GM10266 (cell line): ENCODE data around the gene MT1M.
A peak's percentile ranks its signal among the peaks of the same experiment; 100 is the strongest.

Source experiments
- DNase-seq: peaks from one replicate; pipeline ENCODE4 v3.0.0; 2012; ENCODE audit errors: extremely low spot score
- TF ChIP-seq, protein P1 (sequence below): IDR thresholded peaks from 2 replicates; pipeline ENCODE4 v1.5.1; 2012; ENCODE audit warnings: mild to moderate bottlenecking, low read depth; ENCODE audit not compliant: control insufficient read depth, insufficient read depth; ENCODE audit errors: missing control alignments

MT1M gene

DNA sequence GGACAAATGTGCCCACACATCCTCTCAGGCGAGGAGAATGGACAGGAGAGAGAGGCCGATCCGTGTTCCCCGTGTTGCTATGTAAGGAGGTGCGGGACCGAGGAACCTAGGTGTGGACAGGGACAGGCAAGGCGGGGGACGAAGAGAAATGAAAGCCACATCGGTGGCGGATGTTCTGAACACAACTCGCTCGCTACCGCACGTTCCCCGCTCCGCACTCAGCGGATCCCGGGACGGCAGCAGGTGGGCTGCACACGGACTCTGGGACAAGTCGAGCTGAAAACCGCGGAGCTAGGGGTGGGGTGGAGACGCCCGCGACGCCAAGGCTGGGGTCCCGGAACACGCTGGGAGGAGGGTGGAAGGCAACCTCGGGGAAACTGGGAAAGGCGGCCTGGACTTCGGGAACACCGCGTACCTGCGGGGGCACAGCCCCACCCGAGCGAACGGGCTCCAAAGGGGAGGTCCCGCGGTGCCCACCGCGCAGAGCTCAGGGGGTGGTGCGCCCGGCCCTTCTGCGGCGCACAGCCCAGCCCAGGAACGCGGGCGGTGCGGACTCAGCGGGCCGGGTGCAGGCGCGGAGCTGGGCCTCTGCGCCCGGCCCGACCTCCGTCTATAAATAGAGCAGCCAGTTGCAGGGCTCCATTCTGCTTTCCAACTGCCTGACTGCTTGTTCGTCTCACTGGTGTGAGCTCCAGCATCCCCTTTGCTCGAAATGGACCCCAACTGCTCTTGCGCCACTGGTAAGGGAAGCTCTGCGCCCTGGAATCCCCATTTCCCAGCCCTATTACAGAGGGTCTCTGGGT is 7.1 kb upstream of the MT1M start, which contains the start of gene MT1E:
Gene MT1E (plus strand): TSS at position 642 of the 803 bp plus-strand sequence. CDS start 71 bp downstream, at position 713.
- DNase-seq, result no peak
- TF ChIP-seq, protein P1, sequence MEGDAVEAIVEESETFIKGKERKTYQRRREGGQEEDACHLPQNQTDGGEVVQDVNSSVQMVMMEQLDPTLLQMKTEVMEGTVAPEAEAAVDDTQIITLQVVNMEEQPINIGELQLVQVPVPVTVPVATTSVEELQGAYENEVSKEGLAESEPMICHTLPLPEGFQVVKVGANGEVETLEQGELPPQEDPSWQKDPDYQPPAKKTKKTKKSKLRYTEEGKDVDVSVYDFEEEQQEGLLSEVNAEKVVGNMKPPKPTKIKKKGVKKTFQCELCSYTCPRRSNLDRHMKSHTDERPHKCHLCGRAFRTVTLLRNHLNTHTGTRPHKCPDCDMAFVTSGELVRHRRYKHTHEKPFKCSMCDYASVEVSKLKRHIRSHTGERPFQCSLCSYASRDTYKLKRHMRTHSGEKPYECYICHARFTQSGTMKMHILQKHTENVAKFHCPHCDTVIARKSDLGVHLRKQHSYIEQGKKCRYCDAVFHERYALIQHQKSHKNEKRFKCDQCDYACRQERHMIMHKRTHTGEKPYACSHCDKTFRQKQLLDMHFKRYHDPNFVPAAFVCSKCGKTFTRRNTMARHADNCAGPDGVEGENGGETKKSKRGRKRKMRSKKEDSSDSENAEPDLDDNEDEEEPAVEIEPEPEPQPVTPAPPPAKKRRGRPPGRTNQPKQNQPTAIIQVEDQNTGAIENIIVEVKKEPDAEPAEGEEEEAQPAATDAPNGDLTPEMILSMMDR, result no peak

DNA sequence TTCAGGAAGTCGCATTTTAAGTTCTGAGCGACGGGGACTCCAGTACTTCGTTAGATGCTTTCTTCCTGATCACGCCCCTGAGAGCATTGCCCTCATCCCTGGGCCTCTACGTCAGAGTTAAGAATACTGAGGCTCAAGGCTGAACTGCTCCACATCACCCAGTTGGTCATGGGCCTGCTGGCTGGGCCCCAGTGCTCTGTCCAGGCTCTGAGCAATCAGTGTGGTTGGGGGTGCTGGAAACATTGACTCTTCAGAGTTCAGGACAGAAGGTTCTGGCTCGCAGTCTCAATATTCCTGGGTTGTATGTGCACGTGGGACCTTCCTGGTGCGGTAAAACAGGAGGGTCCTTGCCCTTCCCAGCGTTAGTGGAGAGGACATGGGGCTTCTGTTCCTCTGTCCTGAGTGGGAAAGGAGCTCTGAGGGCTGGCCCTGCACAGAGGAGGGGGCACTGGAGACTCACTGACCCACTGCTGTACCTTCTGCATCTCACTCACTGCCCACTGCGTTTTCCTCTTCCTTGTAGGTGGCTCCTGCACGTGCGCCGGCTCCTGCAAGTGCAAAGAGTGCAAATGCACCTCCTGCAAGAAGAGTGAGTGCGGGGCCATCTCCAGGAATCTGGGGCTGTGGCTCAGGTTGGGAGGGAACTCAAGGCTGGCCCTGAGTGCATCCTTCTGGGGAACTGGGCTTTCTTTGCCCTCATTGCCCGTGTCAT is 6.4 kb upstream of the MT1M start:
- TF ChIP-seq, protein P1, result no peak
- no peak for DNase-seq

DNA sequence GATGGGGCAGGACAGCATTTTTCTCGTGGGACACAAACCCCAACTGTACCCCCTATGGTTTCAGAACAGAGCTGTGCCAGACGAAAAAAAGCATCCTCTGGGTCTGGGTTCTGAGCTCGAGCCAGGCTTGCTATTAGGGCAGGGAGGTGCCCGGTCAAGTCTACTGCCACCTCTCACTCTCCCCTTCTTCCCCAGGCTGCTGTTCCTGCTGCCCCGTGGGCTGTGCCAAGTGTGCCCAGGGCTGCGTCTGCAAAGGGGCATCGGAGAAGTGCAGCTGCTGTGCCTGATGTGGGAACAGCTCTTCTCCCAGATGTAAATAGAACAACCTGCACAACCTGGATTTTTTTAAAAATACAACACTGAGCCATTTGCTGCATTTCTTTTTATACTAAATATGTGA is 5.8 kb upstream of the MT1M start:
- TF ChIP-seq, protein P1, result no peak
- DNase-seq, result no peak

DNA sequence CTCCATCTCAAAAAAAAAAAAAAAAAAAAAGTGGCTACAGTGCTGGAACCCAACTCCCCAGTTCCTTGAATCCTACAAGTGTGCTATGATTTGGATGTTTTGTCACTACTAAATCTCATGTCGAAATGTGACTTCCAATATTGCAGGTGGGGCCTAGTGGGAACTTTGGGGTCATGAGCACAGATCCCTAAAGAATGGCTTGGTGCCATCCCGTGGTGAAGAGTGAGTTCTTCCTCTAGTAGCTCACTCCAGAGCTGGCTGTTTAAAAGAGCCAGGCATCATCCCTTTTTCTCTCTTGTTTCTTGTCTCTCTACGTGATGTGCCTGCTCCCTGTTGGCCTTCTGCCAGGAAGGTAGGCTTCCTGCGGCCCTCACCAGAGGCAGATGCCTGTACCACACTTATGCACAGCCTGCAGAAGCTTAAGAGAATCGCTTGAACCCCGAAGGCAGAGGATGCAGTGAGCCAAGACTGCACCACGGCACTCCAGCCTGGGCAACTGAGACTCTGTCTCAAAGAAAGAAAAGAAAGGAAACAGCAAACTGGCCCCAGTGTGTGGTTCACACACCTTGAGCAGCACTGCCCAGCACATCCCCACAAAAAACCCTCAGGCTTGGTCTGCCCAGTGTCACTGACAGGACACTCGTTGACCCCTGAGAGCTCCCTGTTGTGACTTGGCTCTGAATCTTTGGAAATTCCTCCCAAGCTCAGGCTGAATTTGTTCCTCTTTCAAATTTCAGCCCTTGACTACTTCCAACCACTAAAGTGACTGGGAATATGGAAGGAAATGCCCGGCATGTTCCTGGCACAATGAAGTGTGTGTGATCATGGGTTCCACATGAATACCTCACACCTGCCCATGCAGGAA is 3.7 kb upstream of the MT1M start:
- TF ChIP-seq, protein P1, result no peak
- DNase-seq, result no peak

DNA sequence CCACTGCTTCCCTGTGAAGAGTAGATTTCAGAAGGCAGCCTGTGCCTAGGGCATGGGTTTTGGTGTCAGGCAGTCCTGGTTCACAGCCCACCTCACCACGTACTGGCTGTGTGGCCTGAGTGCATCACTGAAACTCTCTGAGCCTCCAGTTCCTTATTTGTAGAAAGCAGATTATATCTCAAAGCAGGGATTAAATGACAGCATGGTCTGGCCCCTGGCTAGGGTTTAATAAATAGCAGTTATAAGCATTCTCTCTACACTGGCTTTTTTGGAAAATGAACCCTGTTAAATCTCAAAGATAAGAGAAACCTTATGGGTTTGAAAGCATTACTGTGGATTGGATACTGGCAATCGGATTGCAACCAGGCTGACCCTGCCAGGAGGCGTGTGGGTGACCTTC is 2.9 kb upstream of the MT1M start:
- TF ChIP-seq, protein P1, result no peak
- no peak for DNase-seq

DNA sequence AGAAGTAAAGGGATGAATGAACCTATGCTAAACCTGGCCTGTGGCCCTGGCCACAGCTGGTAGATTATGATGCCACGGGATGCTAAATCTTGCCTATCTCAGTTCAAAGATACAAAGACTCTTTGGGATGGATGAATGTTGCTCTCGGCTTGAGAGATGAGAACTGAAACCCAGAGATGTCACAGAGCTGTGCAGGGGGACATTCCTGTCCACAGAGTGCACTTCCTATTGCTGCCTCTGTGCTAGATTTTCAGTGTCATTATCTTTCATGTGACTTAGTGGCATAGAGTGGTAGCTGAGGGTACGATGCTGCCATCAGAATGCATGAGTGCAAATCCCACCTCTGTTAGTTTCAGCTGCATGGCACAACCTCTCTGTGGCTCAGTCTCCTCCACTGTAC is 2.3 kb upstream of the MT1M start:
- peak; percentile 83 for DNase-seq
- TF ChIP-seq, protein P1, result no peak
